Astrocyte of the cerebellum (primary cell): ENCODE measurements around the gene LRP6.

Experiments used
- DNase-seq: peaks from one replicate; pipeline ENCODE4 v3.0.0-alpha.2; 2011; ENCODE audit warnings: low read depth
- H3K4me3 ChIP-seq: 2 replicates; pipeline ENCODE4 v1.5.1; 2011; ENCODE audit warnings: mild to moderate bottlenecking, low read depth, low read length, moderate library complexity
- CTCF ChIP-seq: IDR thresholded peaks from 2 replicates; pipeline ENCODE4 v1.5.1; 2012; ENCODE audit warnings: low read length, low read depth, moderate library complexity, mild to moderate bottlenecking; ENCODE audit errors: missing control alignments
- in situ Hi-C: cut with HindIII; loops from 2 replicates; pipeline ENCODE4 v1.10.0; 2017; ENCODE audit warnings: low sequenced_read_pairs

Gene LRP6

GRCh38 chr12:12099102-12099501 lies 167.7 kb downstream of the LRP6 start:
- no peak for TF ChIP-seq CTCF
- H3K4me3 ChIP-seq: no peak overlapping the region
- in situ Hi-C loops: loop anchor here (25.0 kb wide), 1 partner anchor 238 kb away; no protein-coding TSS in a partner anchor
- DNase-seq: no peak

GRCh38 chr12:12098691-12099015 lies 168.2 kb downstream of the LRP6 start:
- no peak overlapping the region for H3K4me3 ChIP-seq
- TF ChIP-seq CTCF: no peak
- in situ Hi-C loops: loop anchor here (25.0 kb wide), 1 partner anchor 239 kb away; no protein-coding TSS in a partner anchor
- DNase-seq: no peak

- no peak for TF ChIP-seq CTCF
- no peak overlapping the region for H3K4me3 ChIP-seq
- DNase-seq: no peak
- in situ Hi-C loops: loop anchor here (25.0 kb wide), 1 partner anchor 239 kb away; no protein-coding TSS in a partner anchor
Observed at GRCh38 chr12:12097891-12098690, 168.8 kb downstream of the LRP6 start.

GRCh38 chr12:12095021-12095420 lies 171.8 kb downstream of the LRP6 start:
- in situ Hi-C loops: loop anchor here (25.0 kb wide), 1 partner anchor 242 kb away; no protein-coding TSS in a partner anchor
- no peak for DNase-seq
- no peak for TF ChIP-seq CTCF

GRCh38 chr12:12094481-12094880 lies 172.4 kb downstream of the LRP6 start:
- in situ Hi-C loops: loop anchor here (25.0 kb wide), 1 partner anchor 243 kb away; no protein-coding TSS in a partner anchor
- H3K4me3 ChIP-seq: no peak overlapping the region
- no peak for TF ChIP-seq CTCF
- no peak for DNase-seq

More at GRCh38 chr12:12095021-12095420, 171.8 kb downstream of the LRP6 start:
- no peak overlapping the region for H3K4me3 ChIP-seq

GRCh38 chr12:12091977-12092663 lies 174.7 kb downstream of the LRP6 start:
- peak; percentile 4 for DNase-seq
- no peak for TF ChIP-seq CTCF
- in situ Hi-C loops: loop anchor here (25.0 kb wide), 1 partner anchor 245 kb away; no protein-coding TSS in a partner anchor
- H3K4me3 ChIP-seq: no peak overlapping the region
